ENCODE results near the gene RIC3.

The RIC3 gene

GRCh38 chr11:8058216-8058615, 110.6 kb downstream of the RIC3 start:
- Histone ChIP-seq H3K9ac (ENCODE audit: low read length) (no peak overlapping the region), H3K9me3 (ENCODE audit: insufficient read depth, low read length) (no peaks in the 10 kb centered on the region), H4K20me1 (ENCODE audit: low read depth, low read length) (no peaks in the 10 kb centered on the region), H3K4me2 (ENCODE audit: low read depth, low read length, poor library complexity, severe bottlenecking) (no peak overlapping the region), H2AFZ (ENCODE audit: low read depth, low read length, severe bottlenecking) (no peak overlapping the region), H3F3A (ENCODE audit: insufficient read depth) (no peaks in the 10 kb centered on the region), H3K36me3 (ENCODE audit: low read length) (no peaks in the 10 kb centered on the region), H3K79me2 (ENCODE audit: insufficient read depth, low read length) (no peaks in the 10 kb centered on the region), H3K9me2 (replicated peaks; ENCODE audit: insufficient read depth, low read length) (no peaks in the 10 kb centered on the region), H3K4me3 (ENCODE audit: insufficient read depth, low read length, poor library complexity, severe bottlenecking) (no peak overlapping the region), H3K27me3 (ENCODE audit: low read length) (no peaks in the 10 kb centered on the region), H3K27ac (ENCODE audit: low read depth, low read length) (no peak overlapping the region)
- TF ChIP-seq EZH2phosphoT487 (conservative IDR thresholded peaks at IDR 0.05; ENCODE audit: low read length) (no peak), CTCF (IDR thresholded peaks at IDR 0.05; ENCODE audit: insufficient read depth, low read length, poor library complexity, severe bottlenecking) (no peak)

- no peaks in the 10 kb centered on the region for H3K27me3 ChIP-seq (ENCODE audit: low read length)
- H4K20me1 ChIP-seq (ENCODE audit: low read depth, low read length) = no peaks in the 10 kb centered on the region
- no peak overlapping the region for H3K4me3 ChIP-seq (ENCODE audit: insufficient read depth, low read length, poor library complexity, severe bottlenecking)
- no peaks in the 10 kb centered on the region for H3K9me2 ChIP-seq (replicated peaks; ENCODE audit: insufficient read depth, low read length)
- no peaks in the 10 kb centered on the region for H3K79me2 ChIP-seq (ENCODE audit: insufficient read depth, low read length)
- H3K9ac ChIP-seq (ENCODE audit: low read length) = no peak overlapping the region
- H3K9me3 ChIP-seq (ENCODE audit: insufficient read depth, low read length) = no peaks in the 10 kb centered on the region
- H2AFZ ChIP-seq (ENCODE audit: low read depth, low read length, severe bottlenecking) = no peak overlapping the region
- no peaks in the 10 kb centered on the region for H3K36me3 ChIP-seq (ENCODE audit: low read length)
- TF ChIP-seq EZH2phosphoT487 (conservative IDR thresholded peaks at IDR 0.05; ENCODE audit: low read length) = no peak
- no peak overlapping the region for H3K27ac ChIP-seq (ENCODE audit: low read depth, low read length)
- no peaks in the 10 kb centered on the region for H3F3A ChIP-seq (ENCODE audit: insufficient read depth)
- no peak overlapping the region for H3K4me2 ChIP-seq (ENCODE audit: low read depth, low read length, poor library complexity, severe bottlenecking)
Observed at GRCh38 chr11:8056810-8057463, 111.9 kb downstream of the RIC3 start.
